GM12891 (cell line): ENCODE results near the gene COL15A1.
"Not testable (repeated sequence)": the region's sequence is repeated elsewhere in the genome, so short reads cannot be mapped to it uniquely, and the experiment has no call there.

Source experiments
- DNase-seq: peaks from one replicate; pipeline ENCODE4 v3.0.0; 2011; ENCODE audit warnings: low spot score; ENCODE audit not compliant: insufficient read length
- FAIRE-seq: peaks from 2 replicates; lab custom pipeline; 2011; peaks lifted over from hg19 to GRCh38; lab: Jason Lieb, UNC
- PAX5 ChIP-seq: IDR thresholded peaks from 2 replicates; pipeline ENCODE4 v1.6.1; 2011; ENCODE audit warnings: low read length, moderate library complexity, mild to moderate bottlenecking; ENCODE audit not compliant: insufficient read depth, severe bottlenecking
- POLR2A ChIP-seq: IDR thresholded peaks from 2 replicates; pipeline ENCODE4 v1.6.1; 2011; ENCODE audit warnings: low read depth, low read length, control low read depth
- POLR2AphosphoS5 ChIP-seq: IDR thresholded peaks from 2 replicates; pipeline ENCODE4 v1.6.1; 2011; ENCODE audit warnings: low read depth, low read length, control low read depth
- POU2F2 ChIP-seq: IDR thresholded peaks from 2 replicates; pipeline ENCODE4 v1.6.1; 2011; ENCODE audit warnings: low read depth, mild to moderate bottlenecking, control low read depth, low read length, moderate library complexity
- SPI1 ChIP-seq: IDR thresholded peaks from 2 replicates; pipeline ENCODE4 v1.6.1; 2011; ENCODE audit warnings: low read depth, low read length, control low read depth
- TAF1 ChIP-seq: IDR thresholded peaks from 2 replicates; pipeline ENCODE4 v1.6.1; 2011; ENCODE audit warnings: low read depth, low read length, control low read depth

COL15A1 gene

GRCh38 chr9:98903961-98904411, 39.7 kb upstream of the COL15A1 start:
- no peak for FAIRE-seq
- TF ChIP-seq POLR2A = no peak
- TF ChIP-seq TAF1 = no peak
- no peak for TF ChIP-seq POU2F2
- TF ChIP-seq PAX5 = no peak
- TF ChIP-seq SPI1 = no peak
- TF ChIP-seq POLR2AphosphoS5 = no peak
- no peak for DNase-seq

- TF ChIP-seq POLR2A (no peak), TAF1 (no peak), POU2F2 (no peak), SPI1 (no peak), POLR2AphosphoS5 (no peak), PAX5 (no peak)
- FAIRE-seq = no peak
- DNase-seq = no peak
Measured at GRCh38 chr9:98905015-98905414, 38.7 kb upstream of the COL15A1 start.

GRCh38 chr9:98906273-98907040, 37.2 kb upstream of the COL15A1 start:
- FAIRE-seq = no peak
- no peak for TF ChIP-seq SPI1
- TF ChIP-seq PAX5 = no peak
- TF ChIP-seq POLR2A = no peak
- no peak for DNase-seq

- FAIRE-seq = no peak
- TF ChIP-seq POLR2AphosphoS5 = no peak
- no peak for TF ChIP-seq TAF1
- no peak for TF ChIP-seq POU2F2
- no peak for TF ChIP-seq PAX5
- TF ChIP-seq POLR2A = no peak
- TF ChIP-seq SPI1 = no peak
- no peak for DNase-seq
Measured at GRCh38 chr9:98907055-98907454, 36.7 kb upstream of the COL15A1 start.

- DNase-seq (no peak), FAIRE-seq (no peak)
- no peak for TF ChIP-seq SPI1
- no peak for TF ChIP-seq POLR2A
- TF ChIP-seq PAX5 = no peak
- TF ChIP-seq POLR2AphosphoS5 = no peak
- no peak for TF ChIP-seq POU2F2
- no peak for TF ChIP-seq TAF1
Measured at GRCh38 chr9:98908897-98909634, 34.6 kb upstream of the COL15A1 start.

- TF ChIP-seq TAF1 = no peak
- no peak for TF ChIP-seq SPI1
- no peak for TF ChIP-seq POLR2A
- no peak for TF ChIP-seq POU2F2
- no peak for TF ChIP-seq POLR2AphosphoS5
- no peak for TF ChIP-seq PAX5
- DNase-seq = no peak
- FAIRE-seq = no peak
Measured at GRCh38 chr9:98909935-98910334, 33.8 kb upstream of the COL15A1 start.

- DNase-seq = no peak
- no peak for FAIRE-seq
- no peak for TF ChIP-seq POLR2AphosphoS5
- no peak for TF ChIP-seq POLR2A
- no peak for TF ChIP-seq POU2F2
- TF ChIP-seq SPI1 = no peak
- TF ChIP-seq TAF1 = no peak
- TF ChIP-seq PAX5 = no peak
Measured at GRCh38 chr9:98911042-98911441, 32.7 kb upstream of the COL15A1 start.

GRCh38 chr9:98911738-98912137, 32.0 kb upstream of the COL15A1 start:
- not testable (repeated sequence) for DNase-seq, FAIRE-seq

GRCh38 chr9:98912450-98912849, 31.3 kb upstream of the COL15A1 start:
- FAIRE-seq = no peak
- no peak for TF ChIP-seq TAF1
- TF ChIP-seq PAX5 = no peak
- no peak for TF ChIP-seq POU2F2
- TF ChIP-seq POLR2AphosphoS5 = no peak
- DNase-seq = no peak
